Kidney glomerular epithelial cell (primary cell): ENCODE results near the gene SNCAIP.

Source experiments
- DNase-seq: peaks from one replicate; lab custom pipeline; 2025; lab: John Stamatoyannopoulos, UW

Gene SNCAIP

DNA sequence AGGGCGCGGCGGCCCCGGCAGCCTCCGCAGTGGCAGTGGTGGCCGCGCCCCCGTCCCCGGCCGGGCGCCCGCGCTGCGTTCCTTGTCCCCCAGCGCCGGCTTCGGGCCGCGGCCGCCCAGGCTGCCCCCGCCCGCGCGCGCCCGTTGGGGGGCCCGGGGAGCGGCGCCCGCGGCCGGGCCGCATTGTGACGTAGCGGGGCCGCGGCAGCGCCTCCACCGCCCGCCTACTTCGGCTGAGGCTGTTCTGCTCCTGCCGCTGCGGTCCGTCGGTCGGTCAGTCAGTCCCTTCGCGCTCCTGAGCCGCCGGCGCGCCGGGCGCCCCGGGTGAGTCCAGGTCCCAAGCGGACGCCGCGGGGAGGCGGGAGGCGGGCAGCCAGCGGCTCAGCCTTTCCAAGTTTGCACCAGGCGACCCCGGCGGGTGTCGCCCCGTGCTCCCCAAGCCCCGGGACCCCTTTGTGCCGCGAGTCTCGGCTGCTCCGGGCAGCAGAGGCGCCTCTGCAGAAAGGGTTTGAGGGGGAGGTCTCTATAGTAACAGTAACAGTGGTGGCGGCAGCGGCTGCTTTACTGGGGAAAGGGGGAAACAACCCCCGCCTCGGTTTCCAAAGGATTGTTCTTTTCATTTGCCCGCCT, at the start of gene SNCAIP:
SNCAIP (plus strand) TSS at position 277 of the 630 bp plus-strand sequence. CDS start 78,898 bp downstream, outside the sequence.
- DNase-seq: peak; percentile 41

DNA sequence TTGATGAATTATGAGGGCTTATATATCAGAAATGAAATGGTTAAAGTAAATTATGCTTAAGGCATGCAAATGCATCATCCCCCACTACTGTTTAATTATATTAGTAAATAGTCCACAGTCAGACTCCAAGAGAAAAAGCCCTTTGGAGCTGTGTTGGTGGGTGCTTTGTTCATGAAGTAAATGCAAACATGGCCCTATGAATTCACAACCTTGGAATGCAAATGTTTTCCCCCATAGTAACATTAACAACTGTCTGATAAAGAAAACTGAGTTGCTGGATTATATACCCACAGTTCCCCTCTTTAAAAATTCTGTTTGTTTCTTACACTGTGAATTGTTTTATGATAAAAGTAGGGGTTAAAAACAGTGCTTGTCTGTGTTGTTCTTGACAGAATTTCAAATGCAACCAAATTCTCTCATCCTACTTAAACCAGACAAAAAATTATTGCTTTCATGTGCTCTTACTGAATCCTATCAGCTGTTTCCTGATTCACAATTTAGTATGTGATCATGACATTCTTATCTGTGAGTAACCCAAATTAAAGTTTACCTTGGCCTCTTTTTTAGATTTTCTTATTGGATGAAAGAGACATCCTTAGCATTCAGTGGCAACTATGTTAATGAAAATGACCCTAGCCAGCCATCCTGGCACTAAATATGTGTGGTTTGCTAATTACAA, 48.5 kb upstream of the SNCAIP start:
- DNase-seq: peak; percentile 51

DNA sequence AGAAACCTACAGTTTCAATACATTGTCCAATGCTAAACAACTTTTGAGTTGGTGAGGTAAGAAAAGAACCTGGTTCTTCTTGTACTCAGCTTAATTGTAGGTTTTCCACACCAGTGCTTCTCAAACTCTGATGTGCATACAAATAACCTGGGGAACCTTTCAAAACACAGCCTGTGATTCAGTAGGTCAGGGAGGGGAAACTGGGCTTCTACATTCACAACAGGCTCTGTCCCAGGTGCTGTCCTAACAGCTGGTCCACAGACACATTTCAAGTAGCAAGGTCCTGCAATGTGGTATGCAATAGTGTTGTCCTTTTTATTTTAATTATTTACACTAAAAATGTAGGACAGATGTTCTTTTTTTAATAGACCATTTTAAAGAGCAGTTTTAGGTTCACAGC, 47.4 kb upstream of the SNCAIP start:
- peak; percentile 43 for DNase-seq

DNA sequence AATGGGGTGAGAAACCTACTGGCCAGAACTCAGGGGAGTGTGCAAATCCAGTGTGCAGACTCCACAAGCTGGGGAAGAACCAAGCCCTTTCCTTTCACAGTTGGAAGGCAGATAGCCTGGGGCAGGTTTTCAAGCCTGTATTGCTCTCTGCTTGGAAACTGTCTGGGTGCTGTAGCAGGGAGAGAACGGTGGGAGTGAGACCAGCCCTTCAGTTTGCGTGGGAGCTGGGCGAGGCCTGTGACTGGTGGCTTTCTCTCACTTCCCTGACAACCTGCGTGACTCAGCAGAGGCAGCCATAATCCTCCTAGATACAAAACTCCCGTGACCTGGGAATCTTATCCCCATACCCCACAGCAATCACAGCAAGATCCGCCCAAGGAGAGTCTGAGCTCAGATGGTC, 44.9 kb upstream of the SNCAIP start:
- DNase-seq: peak; percentile 3

DNA sequence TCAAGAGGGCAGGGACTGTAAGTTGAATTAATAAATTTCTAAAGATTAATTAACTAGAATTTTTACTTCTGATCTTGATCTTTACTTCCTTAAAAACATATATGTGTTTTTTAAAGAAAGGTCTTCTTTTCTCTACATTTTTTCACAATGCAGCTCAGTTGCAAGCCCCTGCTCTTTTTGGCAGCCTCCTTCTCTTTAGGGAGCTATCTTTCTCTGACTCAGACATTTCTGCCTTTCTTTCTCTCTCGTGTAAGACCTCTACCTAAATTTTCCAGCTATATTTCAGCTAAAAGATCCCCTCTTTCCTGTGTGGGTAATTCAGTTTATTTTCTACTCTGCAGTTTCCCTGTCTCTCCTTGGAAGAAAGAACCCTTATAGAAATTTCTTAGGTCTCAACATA, 38.3 kb upstream of the SNCAIP start:
- DNase-seq: no peak

DNA sequence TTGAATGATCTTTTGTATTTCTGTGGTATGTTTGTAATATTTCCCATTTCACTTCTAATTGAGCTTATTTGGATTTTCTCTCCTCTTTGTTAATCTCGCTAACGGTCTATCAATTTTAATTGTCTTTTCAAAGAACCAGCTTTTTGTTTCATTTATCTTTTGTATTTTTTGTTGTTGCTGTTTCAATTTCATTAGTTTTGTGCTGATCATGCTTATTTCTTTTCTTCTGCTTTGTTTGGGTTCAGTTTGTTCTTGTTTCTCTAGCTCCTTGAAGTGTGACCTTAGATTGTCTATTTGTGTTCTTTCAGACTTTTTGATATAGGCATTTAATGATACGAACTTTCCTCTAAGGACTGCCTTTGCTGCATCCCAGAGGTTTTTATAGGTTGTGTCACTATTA, 28.4 kb upstream of the SNCAIP start:
- no peak for DNase-seq

DNA sequence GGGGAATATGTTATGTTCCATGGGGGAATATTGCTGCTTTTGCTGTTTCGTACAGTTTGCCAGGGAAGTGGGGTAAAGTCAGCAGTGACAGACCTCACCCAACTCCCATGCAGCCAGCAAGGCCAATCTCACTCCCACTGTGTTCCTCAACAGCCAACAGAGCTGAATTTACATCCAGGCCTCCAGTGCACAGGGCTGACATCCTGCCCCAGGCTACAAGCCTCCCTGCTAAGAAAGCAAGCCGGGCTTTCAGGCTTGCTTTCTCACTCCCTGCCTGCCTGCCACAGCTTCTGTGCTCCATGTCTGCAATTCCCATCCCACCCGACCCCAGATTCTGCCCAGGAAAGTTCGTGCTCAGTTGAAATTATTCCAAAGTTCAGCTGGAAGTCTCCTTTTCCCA, 25.5 kb upstream of the SNCAIP start:
- DNase-seq: no peak

DNA sequence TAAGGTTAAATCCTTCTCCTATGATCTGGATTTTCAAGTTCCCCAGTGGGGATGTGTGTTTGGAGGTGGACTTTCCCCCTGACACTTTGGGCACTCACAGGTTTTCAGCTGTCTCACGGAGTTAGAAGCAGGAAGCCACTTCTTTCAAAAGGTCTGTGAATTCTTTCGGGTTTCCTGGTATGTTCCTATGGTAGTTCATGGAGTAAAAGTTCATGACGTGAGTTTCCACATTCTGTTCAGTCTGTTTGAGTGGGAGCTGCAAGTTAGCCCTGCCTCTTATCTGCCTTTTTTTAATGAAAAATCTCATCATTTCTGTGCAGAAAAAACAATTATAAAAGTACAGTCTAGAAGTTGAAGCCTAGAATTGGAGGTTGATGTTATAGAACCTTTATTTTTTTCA, 24.9 kb upstream of the SNCAIP start:
- no peak for DNase-seq

DNA sequence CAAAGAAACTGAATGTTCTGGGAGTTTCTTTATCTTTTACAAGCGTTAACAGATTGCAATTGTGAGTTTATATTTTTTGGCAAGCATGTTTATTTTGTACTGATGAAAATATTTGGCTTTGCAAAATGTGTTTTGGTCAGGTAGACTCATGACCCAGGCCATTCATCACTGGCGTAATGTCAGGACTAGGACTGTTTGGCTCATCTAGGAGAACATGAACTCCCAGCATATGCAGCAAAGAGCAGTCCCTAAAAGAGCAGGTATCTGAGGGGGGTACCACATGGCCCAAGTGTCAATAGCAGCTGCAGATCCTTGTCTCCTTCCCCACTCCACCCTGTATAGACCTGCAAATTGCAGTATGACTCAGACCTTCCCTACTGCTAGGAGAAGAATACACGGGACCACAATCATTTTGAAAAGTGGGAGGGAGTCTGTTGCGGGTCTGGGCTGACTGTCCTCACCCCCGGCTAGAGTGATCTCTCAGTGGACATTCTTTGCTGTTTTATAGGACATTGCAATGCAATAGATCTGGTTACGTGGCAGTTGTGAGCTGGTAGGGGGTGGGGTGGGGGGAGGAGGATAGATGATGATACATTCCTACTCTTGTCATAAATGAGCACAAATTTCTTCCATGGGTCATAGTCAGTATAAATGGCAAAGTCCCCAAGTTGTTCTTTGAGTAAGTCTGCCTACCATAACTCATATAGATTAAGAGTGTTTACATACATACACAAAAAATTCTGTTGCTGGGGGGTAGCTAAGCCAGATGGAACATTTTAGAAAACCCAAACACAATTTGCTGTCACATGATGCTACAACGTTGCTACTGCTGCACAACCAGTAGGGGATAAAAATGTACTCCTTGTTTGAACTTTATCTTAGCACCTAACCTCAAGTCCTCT, 20.8 kb upstream of the SNCAIP start:
- no peak for DNase-seq

DNA sequence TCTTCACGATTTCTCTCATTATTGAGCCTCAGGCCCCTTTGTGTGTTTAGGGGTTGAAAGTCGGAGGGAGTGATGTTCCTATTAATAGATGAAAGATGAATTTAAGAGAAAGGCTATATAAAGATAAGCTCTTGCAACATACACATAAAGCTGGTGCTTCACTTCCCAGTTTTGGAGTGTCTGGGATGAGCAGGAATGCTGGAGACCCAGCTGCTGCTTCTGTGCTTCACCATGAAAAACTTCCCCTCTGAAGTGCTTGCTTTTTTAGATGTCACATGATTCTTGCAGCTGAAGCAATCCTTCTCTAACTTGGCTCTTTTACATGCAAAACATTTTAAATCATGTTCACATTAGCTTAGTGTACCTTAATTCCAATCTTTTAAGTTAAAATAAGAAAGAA, 19.7 kb upstream of the SNCAIP start:
- DNase-seq: no peak

DNA sequence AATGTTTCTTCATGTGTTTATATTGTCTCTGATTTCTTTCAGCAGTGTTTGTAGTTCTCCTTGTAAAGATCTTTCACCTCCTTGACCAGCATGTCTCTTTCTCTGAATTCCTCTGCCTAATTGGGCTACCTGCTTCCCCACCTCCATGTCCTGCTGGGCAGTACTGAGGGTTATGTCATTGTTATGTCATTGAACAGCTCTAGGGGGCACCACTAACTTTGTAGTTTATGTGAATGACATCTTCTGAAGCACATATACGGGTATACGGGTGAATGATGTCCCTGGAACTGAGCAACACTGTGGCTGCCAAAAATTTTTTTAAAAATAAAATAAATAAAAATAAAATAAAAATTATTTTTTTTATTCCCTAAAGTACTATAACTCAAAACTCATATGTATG, 16.9 kb upstream of the SNCAIP start:
- no peak for DNase-seq

DNA sequence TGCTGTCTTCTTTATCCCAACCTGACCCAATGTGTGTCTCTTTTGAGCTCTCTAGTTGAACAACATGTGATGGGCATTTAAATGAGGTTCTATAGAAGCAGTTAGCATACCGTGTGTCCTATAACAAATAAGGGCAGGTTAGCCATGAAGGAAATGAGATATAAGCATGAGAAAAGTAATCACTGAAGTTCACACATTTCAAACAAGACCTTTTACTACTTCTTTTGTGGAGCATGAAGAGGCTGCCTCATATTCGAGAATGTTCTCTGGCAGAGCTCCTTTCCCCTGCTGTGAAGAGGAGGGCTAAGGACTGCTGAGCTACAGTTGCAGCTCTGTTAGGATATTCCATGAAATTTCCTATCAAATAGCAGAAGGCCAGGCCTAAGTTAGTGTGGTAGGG, 15.2 kb upstream of the SNCAIP start:
- no peak for DNase-seq

DNA sequence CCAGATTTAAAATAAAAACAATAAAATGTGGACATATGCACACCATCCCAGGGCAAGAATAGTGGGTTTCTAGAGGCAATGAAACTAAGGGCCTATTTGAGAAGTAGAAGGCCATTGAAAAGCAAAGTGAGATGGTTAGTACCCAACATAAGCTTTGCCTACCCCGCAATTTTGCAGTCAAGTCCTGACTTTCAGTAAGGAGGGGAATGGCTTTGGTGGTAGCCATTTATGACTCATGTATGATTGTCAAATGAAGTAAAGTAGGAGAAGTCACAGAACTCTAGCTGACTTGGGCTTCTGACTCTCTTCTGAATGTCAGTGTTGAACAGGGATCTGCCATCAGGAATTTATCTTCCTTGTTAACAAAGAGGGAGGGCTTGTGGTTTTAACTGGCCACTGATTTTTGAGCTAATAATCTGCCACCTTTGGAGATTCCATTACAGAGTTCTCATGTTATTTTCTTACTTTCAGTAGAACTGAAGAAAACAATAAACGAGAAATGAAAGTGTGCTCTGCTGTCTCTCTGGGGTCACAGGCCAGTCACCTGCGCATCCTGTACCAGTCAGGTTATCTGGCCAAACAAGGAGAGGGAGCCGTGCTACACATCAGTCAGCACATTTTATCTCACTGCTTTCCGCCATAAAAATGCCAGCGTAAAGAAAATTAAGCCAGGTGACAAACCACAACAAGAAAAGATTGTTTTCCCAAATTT, 14.3 kb upstream of the SNCAIP start:
- DNase-seq: no peak

DNA sequence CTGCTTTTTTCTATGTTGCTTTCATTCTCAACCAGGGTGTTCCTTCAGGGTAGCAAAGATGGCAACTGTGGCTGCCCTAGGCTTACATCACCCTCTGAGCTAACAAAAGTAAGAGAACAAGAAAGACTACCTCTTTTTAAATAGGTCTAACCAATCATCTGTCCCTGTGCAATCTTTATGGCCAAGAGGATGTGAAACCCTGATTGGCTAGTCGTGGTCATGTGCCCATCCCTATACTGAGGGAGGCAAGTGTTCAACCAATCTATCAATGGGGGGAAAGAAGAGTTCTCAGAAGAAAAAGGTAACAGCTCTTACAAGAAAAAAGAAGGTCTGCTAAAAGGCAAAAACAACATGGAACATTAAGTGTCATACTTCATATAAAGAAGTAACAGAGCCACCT, 11.7 kb upstream of the SNCAIP start:
- no peak for DNase-seq

DNA sequence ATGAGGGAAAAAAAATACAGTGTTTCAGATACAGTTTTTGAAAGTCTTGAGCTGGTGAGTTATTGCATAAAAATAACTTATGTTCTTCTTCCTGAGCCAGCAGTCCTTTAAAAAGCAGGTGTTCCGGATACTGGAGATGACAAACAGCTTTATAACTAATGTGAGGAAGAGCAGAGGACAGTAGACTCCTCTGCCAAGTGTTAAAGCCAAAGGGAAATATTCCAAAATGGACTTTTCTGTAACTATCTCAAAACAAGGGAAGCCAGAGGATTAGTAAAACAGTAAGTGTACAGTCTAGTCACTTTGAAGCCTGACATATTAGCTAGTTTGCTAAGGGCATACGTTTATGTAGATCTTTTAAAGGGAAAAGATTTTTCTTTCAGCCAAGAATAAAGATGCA, 11.0 kb upstream of the SNCAIP start:
- no peak for DNase-seq

DNA sequence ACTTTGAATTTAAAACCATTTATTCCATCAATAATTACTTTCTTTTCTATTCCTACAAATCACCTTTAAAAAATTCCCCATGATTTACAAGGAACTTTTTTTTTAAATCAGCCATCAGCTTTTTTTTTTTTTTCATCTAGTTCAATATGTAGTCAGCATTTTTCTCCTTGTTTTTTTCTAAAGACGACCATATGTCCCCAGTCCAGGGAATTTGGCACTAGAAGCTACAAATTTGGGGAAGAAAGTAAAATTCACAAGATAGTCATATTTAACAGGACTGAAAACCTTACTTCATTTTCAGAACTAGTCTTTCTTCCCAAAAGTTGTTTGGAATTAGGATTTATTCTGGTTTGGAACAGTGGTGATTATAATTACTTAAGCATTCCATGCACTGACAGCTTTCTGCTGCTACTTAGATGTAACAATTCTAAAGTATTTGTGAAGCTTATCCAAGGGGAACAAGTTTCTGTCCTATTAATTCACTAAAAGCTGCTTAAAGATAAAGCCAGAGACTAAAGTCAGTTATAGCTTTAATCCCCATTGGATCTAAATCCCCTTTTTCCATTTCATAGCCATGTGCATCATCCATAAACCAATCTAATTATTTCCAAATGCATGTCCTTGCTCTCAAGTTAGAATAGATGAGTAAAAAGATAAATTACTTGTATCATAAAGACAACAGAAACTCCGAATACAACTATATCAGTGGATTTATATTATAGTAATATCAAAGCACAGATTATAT, 7.4 kb upstream of the SNCAIP start:
- DNase-seq: no peak

DNA sequence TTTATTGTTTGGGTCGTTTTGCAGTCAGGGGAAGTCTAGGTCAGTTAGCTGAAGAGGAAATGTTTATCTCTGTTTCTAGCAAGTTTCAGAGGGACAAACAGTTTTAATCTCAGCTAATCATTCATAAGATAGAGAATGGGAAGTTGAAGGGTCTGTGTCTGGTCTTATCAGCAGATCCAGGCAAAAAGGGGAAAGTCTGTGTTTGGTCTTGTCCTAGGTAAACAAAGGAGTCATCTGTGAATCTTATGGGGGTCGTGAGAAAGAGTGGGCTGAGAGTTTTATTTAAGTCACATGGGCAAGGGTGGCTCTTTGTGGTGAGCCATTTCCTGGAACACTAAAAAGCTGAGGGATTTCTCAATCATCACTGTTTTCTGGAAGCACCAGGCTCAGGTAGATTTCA, 5.6 kb upstream of the SNCAIP start:
- no peak for DNase-seq

DNA sequence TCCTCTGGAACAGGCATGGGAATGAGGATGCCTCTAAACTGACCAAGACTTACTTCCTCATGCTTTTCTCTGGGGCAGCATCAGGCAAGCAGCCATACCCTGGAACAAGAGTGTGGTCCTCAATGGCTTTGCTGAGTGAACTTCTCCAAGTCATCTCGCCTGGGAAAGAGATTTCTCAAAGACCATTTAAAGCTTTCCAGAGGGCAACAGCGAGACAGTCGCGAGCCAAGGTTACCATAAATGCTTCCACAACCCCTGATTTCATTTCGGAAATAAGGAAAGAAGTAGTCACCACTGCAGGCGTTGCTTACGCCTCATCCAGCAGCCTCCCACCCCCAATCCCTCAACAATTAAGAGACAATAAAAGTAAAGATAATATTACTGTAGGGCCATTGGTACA, 1.1 kb upstream of the SNCAIP start:
- DNase-seq: no peak

DNA sequence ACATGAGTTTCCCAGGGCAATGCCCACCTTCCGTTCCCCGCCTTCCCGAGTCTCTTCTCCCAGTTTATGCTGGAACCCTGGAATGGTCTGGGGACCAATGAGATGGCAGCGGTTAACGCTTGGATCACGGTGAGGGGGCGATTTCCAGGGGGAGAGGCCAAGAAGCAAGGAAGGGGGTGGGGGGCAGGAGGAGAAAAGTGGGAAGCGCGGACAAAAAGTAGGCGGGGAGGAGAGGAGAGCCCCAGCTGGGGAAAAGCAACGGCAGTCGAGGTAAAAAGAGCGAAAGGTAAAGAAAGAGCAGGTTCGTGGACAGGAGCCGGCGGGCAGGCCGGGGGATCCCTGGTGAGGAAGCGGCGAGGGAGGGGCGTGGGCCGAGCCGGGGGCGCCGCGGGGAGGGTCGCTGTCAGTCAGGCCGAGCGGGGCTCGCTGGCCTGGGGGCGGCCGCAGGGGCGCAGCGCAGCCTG, 508 bp upstream of the SNCAIP start:
- DNase-seq: no peak

DNA sequence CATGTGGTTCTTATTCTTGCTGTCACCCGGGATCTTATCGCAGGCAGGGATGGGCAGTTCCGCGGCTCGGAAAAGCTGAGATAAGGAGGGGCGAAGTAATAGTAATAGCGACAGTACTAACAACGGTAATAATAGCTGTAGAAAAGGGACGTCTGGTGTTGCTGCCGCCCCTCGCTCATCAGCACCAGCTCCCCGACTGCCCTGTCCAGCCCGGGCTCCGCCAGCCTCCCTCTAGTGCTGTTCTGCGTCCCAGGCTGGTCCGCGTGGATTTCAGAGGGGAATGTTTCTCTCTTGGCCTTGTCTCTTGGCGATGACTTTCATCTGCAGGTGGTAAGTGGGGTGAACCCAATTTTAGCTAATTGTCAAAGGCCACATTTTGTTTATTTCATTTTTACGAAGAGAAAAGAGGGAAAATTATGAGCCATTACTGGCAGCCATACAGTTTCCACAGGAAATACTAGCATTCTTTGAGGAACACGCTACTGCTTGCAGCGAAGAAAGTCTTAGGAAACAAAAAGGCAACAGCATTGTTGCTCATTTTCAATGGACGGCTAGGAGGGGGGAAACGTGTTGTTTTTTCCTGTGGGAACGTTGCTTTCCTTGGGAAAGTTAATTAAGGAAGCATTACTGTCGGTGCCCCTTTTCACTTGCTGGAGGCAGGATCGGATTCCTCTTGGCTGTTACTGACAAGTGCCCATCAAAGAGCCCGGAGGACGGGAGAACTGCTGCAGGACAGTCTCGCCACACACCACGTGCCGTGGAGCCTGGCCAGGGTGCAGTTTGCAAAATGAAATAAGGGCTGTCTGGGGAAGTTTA, 762 bp downstream of the SNCAIP start:
- no peak for DNase-seq

DNA sequence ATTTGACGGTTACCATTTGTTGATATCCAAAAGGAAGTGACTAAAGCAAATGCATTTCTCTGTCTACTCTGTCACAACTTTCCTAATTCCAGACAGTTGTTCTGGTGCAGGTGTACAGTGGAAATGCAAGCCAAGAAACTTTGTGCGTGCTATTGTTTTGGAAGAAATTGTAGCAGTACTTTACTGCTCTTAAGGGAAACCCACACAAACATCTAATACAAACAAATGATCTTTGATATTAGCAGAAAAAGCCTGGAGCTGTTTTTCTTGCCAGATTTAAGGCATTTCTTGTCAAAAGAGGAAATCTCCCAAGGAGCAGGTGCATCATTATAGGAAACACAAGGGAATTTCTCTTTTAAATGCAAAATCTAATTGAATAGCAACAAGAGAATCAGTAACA, 2.0 kb downstream of the SNCAIP start:
- DNase-seq: no peak
